ENCODE results near the gene HDX.

Gene HDX

GRCh38 chrX:84340968-84341367 is 161.3 kb downstream of the HDX start:
- POLR2A ChIA-PET: no interaction called here
- Histone ChIP-seq H3K36me3 (ENCODE audit: control insufficient read depth in 2 of 2, insufficient read depth in 1 of 2, low read length in 2 of 2) (no peaks in the 10 kb centered on the region), H3K4me3 (ENCODE audit: low read depth, low read length) (no peak overlapping the region), H3K4me1 (ENCODE audit: control insufficient read depth, insufficient read depth, low read length) (no peaks in the 10 kb centered on the region), H3K9me3 (ENCODE audit: control insufficient read depth, insufficient read depth, low read depth, low read length) (no peaks in the 10 kb centered on the region; the same call in 1 of the 2 replicates), H3K27ac (ENCODE audit: extremely low read depth, low read depth, low read length) (no peak overlapping the region)
- no peak for TF ChIP-seq ZNF610 (tag by site-specific recombination; IDR thresholded peaks at IDR 0.05; ENCODE audit: borderline replicate concordance)
- TF ChIP-seq ZNF16 (tag by site-specific recombination; IDR thresholded peaks at IDR 0.05; ENCODE audit: low read depth): no peak
- CTCF ChIA-PET: interaction anchor here (0.8 kb wide), 1 partner anchor 46 kb away, joined by 3 read pairs; no protein-coding TSS in a partner anchor

- TF ChIP-seq KLF1 (tag by site-specific recombination; IDR thresholded peaks at IDR 0.05) (no peak), PRDM1 (tag by site-specific recombination; IDR thresholded peaks at IDR 0.05) (peak; percentile 38; the same call in 1 of the 2 replicates)
- H3K36me3 ChIP-seq (ENCODE audit: control insufficient read depth in 2 of 2, insufficient read depth in 1 of 2, low read length in 2 of 2): no peaks in the 10 kb centered on the region
- ChIA-PET POLR2A (no interaction called here), CTCF (interaction anchor here (0.5 to 1.9 kb wide), 17 partner anchors 9 to 1792 kb away, joined by 3 to 17 read pairs (median 4); no protein-coding TSS in a partner anchor)
- H3K4me1 ChIP-seq (ENCODE audit: control insufficient read depth, insufficient read depth, low read length): no peaks in the 10 kb centered on the region
- H3K27ac ChIP-seq (ENCODE audit: extremely low read depth, low read depth, low read length): no peak overlapping the region
- no peaks in the 10 kb centered on the region; the same call in 1 of the 2 replicates for H3K9me3 ChIP-seq (ENCODE audit: control insufficient read depth, insufficient read depth, low read depth, low read length)
- no peak overlapping the region for H3K4me3 ChIP-seq (ENCODE audit: low read depth, low read length)
Measured at GRCh38 chrX:84339507-84340364, 162.5 kb downstream of the HDX start.

GRCh38 chrX:84336646-84337045 is 165.6 kb downstream of the HDX start:
- ChIA-PET POLR2A (no interaction called here), CTCF (no interaction called here)

More at GRCh38 chrX:84336646-84337045, 165.6 kb downstream of the HDX start:
- H3K4me3 ChIP-seq (ENCODE audit: low read depth, low read length): no peak overlapping the region
- H3K36me3 ChIP-seq (ENCODE audit: control insufficient read depth in 2 of 2, insufficient read depth in 1 of 2, low read length in 2 of 2): no peaks in the 10 kb centered on the region
- TF ChIP-seq ZBTB7A (tag by site-specific recombination; IDR thresholded peaks at IDR 0.05; ENCODE audit: low read depth) (no peak), ZNF112 (tag by site-specific recombination; IDR thresholded peaks at IDR 0.05) (no peak), ZNF518A (tag by site-specific recombination; conservative IDR thresholded peaks at IDR 0.05; ENCODE audit: low read depth) (no peak), BCL11A (tag by site-specific recombination; IDR thresholded peaks at IDR 0.05; ENCODE audit: low read depth) (no peak), ZNF335 (tag by site-specific recombination; conservative IDR thresholded peaks at IDR 0.05) (no peak), YY1 (tag by site-specific recombination; IDR thresholded peaks at IDR 0.05) (no peak), ZNF10 (tag by site-specific recombination; IDR thresholded peaks at IDR 0.05) (no peak), ZNF707 (tag by site-specific recombination; IDR thresholded peaks at IDR 0.05) (no peak), KLF10 (tag by site-specific recombination; IDR thresholded peaks at IDR 0.05) (no peak), ZNF132 (tag by site-specific recombination; IDR thresholded peaks at IDR 0.05; ENCODE audit: borderline replicate concordance) (no peak), ZNF311 (tag by site-specific recombination; IDR thresholded peaks at IDR 0.05; ENCODE audit: borderline replicate concordance) (no peak)
- H3K27ac ChIP-seq (ENCODE audit: extremely low read depth, low read depth, low read length): no peak overlapping the region
- no peaks in the 10 kb centered on the region; the same call in 1 of the 2 replicates for H3K9me3 ChIP-seq (ENCODE audit: control insufficient read depth, insufficient read depth, low read depth, low read length)
- no peaks in the 10 kb centered on the region for H3K4me1 ChIP-seq (ENCODE audit: control insufficient read depth, insufficient read depth, low read length)
